Limb (tissue), 2 donors: ENCODE measurements around the gene SLC1A1.
A peak's percentile ranks its signal among the peaks of the same experiment; 100 is the strongest.
"Not testable (repeated sequence)": the region's sequence is repeated elsewhere in the genome, so short reads cannot be mapped to it uniquely, and the experiment has no call there.

ENCODE experiments used
- DNase-seq, 2 donors: peaks; one replicate each; pipeline ENCODE4 v3.0.0-alpha.2; 2016; ENCODE audit errors: extremely low spot score in 2 of 2

SLC1A1 gene

GRCh38 chr9:4576448-4576847 lies 86.2 kb downstream of the SLC1A1 start:
- no peak for DNase-seq

GRCh38 chr9:4579001-4579400 lies 88.7 kb downstream of the SLC1A1 start:
- no peak for DNase-seq

GRCh38 chr9:4581035-4581760 lies 90.9 kb downstream of the SLC1A1 start:
- no peak for DNase-seq

GRCh38 chr9:4581861-4582565 lies 91.7 kb downstream of the SLC1A1 start:
- no peak for DNase-seq

- DNase-seq, result no peak
Measured at GRCh38 chr9:4583001-4583400, 92.7 kb downstream of the SLC1A1 start.

- no peak for DNase-seq
Measured at GRCh38 chr9:4584636-4585035, 94.4 kb downstream of the SLC1A1 start.

- DNase-seq, result no peak
Measured at GRCh38 chr9:4585135-4585534, 94.9 kb downstream of the SLC1A1 start.

GRCh38 chr9:4588721-4589120 lies 98.5 kb downstream of the SLC1A1 start:
- no peak for DNase-seq

GRCh38 chr9:4590430-4591122 lies 100.3 kb downstream of the SLC1A1 start:
- no peak for DNase-seq

- DNase-seq, result no peak
Measured at GRCh38 chr9:4591123-4591500, 100.8 kb downstream of the SLC1A1 start.

- DNase-seq, result no peak
Measured at GRCh38 chr9:4592295-4592694, 102.0 kb downstream of the SLC1A1 start.

GRCh38 chr9:4592886-4593285 lies 102.6 kb downstream of the SLC1A1 start:
- DNase-seq, result no peak

GRCh38 chr9:4594545-4594944 lies 104.3 kb downstream of the SLC1A1 start:
- no peak for DNase-seq

GRCh38 chr9:4594994-4595393 lies 104.7 kb downstream of the SLC1A1 start:
- no peak for DNase-seq

- no peak for DNase-seq
Measured at GRCh38 chr9:4596165-4596922, 106.1 kb downstream of the SLC1A1 start.

- no peak for DNase-seq
Measured at GRCh38 chr9:4600368-4600767, 110.1 kb downstream of the SLC1A1 start.

GRCh38 chr9:4603830-4604229 lies 113.6 kb downstream of the SLC1A1 start:
- no peak for DNase-seq

- DNase-seq, result peak; percentile 30 to 62
Measured at GRCh38 chr9:4604678-4605095, 114.4 kb downstream of the SLC1A1 start.

GRCh38 chr9:4606033-4606432 lies 115.8 kb downstream of the SLC1A1 start:
- DNase-seq, result not testable (repeated sequence)

GRCh38 chr9:4614627-4615026 lies 124.4 kb downstream of the SLC1A1 start:
- DNase-seq, result no peak

GRCh38 chr9:4615251-4615650 lies 125.0 kb downstream of the SLC1A1 start:
- DNase-seq, result no peak

- DNase-seq, result no peak
Measured at GRCh38 chr9:4615778-4616177, 125.5 kb downstream of the SLC1A1 start.
